GM12892 (cell line): ENCODE results near the gene PGAM5.

Experiments
- POLR2A ChIP-seq: IDR thresholded peaks from 2 replicates; pipeline ENCODE4 v1.6.1; 2011; ENCODE audit warnings: low read depth, low read length, control low read depth
- POLR2AphosphoS5 ChIP-seq: IDR thresholded peaks from 2 replicates; pipeline ENCODE4 v1.6.1; 2011; ENCODE audit warnings: low read depth, low read length, control low read depth

DNA sequence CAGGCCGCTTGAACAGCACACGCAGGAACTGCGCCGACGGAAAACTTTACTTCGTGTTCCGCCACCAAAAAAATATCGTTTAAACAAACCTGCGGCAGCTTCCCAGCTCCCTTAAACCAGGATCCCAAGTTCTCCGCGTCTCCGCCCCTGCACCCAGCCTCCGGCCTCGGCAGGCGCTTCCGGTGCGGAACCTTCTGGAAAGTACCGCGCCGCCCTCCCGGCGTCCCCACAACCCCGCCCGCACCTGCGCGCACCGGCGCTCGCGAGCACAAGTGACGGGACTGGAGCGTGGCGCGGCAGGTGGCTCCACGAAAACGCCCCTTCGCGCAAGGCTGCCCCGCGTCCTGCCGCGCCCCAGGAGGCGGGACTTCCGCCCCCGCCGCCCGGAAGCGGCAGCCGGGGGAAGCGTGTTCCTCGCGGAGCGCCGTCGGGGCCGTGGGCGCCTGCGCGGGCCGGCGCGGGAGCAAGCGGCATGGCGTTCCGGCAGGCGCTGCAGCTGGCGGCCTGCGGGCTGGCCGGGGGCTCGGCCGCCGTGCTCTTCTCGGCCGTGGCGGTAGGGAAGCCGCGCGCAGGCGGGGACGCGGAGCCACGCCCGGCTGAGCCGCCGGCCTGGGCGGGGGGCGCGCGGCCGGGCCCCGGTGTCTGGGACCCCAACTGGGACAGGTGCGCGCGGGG is at the start of gene PGAM5:
- TF ChIP-seq POLR2AphosphoS5 (peak; percentile 88), POLR2A (peak; percentile 91)
